K562 (cell line): Measurements from ENCODE around the gene KCND3. TPM values are rescaled to one million over a fixed set of nuclear protein-coding genes. Genes with fewer than 3 reads are reported as not detected.

Source experiments
- ATAC-seq: fragments of 200-7000 bp; cut with Tn5 transposase; 3 replicates; pipeline ENCODE4 v1.9.1; 2020; ENCODE audit warnings: moderate library complexity
- BruUV-seq: library from RNA; stranded (reverse); fragments of 400-500 nt; replicated peaks from 2 replicates; lab custom pipeline; 2021; lab: Mats Ljungman, UMichigan
- CTCF ChIA-PET: fragments of 300-600 bp; formaldehyde crosslinking; extraction: SDS; loops from one replicate; lab custom pipeline; 2021; ENCODE audit warnings: low intra/inter-chr PET ratio; lab: Yijun Ruan, JAX
- POLR2A ChIA-PET: fragments of 300-600, 350-650 bp; sonication (Branson Sonifier 250); formaldehyde crosslinking; extraction: SDS; loops from one replicate; lab custom pipeline; 2021; ENCODE audit warnings: antibody characterized with exemption, inconsistent platforms; lab: Yijun Ruan, JAX
- DNase-seq, 4 experiments: peaks; one replicate each; pipeline versions ENCODE4 v3.0.0 to v3.0.0-alpha.2; 2011 to 2018; ENCODE audit warnings: low spot score in 3 of 4, mixed read lengths in 3 of 4; ENCODE audit errors: extremely low read depth in 1 of 4
- FAIRE-seq: peaks from 2 replicates; lab custom pipeline; 2011; peaks lifted over from hg19 to GRCh38; lab: Jason Lieb, UNC
- H2AFZ ChIP-seq: 2 replicates; pipeline ENCODE4 v1.6.0; 2011; ENCODE audit warnings: low read depth, low read length, control low read depth, inconsistent platforms
- H3K27ac ChIP-seq: fragments of 200-600 bp; 3 replicates; pipeline ENCODE4 v1.8.0; 2011; ENCODE audit warnings: low read depth, mild to moderate bottlenecking, control low read depth, inconsistent platforms, low read length, moderate library complexity, mixed read lengths; ENCODE audit errors: extremely low read depth
- H3K27me3 ChIP-seq, 2 experiments: fragments of 300-600 bp in 1 of 2; 2 replicates in 1 of 2; 3 replicates in 1 of 2; pipeline versions ENCODE4 v1.6.0 to v1.8.0; 2011; ENCODE audit warnings: inconsistent platforms in 2 of 2, low read length in 2 of 2, mild to moderate bottlenecking in 1 of 2, mixed read lengths in 1 of 2, moderate library complexity in 1 of 2; ENCODE audit not compliant: control insufficient read depth in 2 of 2, insufficient read depth in 2 of 2
- H3K36me3 ChIP-seq: fragments of 300-600 bp; 3 replicates; pipeline ENCODE4 v1.8.0; 2011; ENCODE audit warnings: mild to moderate bottlenecking, low read length, inconsistent platforms; ENCODE audit not compliant: control insufficient read depth, insufficient read depth
- H3K4me1 ChIP-seq, 2 experiments: fragments of 200-600 bp in 1 of 2; replicated peaks in 1 of 2; 2 replicates in 1 of 2; 3 replicates in 1 of 2; pipeline versions ENCODE4 v1.5.1 to v1.8.0; 2011; ENCODE audit warnings: inconsistent platforms in 2 of 2, low read length in 2 of 2, mild to moderate bottlenecking in 1 of 2, mixed read lengths in 1 of 2, moderate library complexity in 1 of 2; ENCODE audit not compliant: control insufficient read depth in 2 of 2, insufficient read depth in 2 of 2
- H3K4me2 ChIP-seq: 2 replicates; pipeline ENCODE4 v1.6.1; 2011; ENCODE audit warnings: low read length, control low read depth, inconsistent platforms, mixed read lengths; ENCODE audit not compliant: insufficient read depth
- H3K4me3 ChIP-seq: fragments of 200-600 bp; sonication (generic), shearing (Covaris generic); 2 replicates; pipeline ENCODE4 v1.5.1; 2016; ENCODE audit warnings: control low read depth, inconsistent platforms
- H3K79me2 ChIP-seq: fragments of 200-600 bp; 3 replicates; pipeline ENCODE4 v1.8.0; 2011; ENCODE audit warnings: low read length, inconsistent platforms; ENCODE audit not compliant: control insufficient read depth, insufficient read depth
- H3K9ac ChIP-seq, 2 experiments: 2 replicates each; pipeline versions ENCODE4 v1.6.0 to v1.6.1; 2011; ENCODE audit warnings: low read depth in 2 of 2, low read length in 2 of 2, control low read depth in 1 of 2, inconsistent platforms in 1 of 2, mild to moderate bottlenecking in 1 of 2, mixed read lengths in 1 of 2; ENCODE audit not compliant: insufficient read depth in 1 of 2
- H3K9me1 ChIP-seq: one replicate; pipeline ENCODE4 v1.6.0; 2011; ENCODE audit warnings: inconsistent platforms, mild to moderate bottlenecking, low read length, moderate library complexity; ENCODE audit not compliant: control insufficient read depth, insufficient read depth
- H3K9me3 ChIP-seq: replicated peaks from 2 replicates; pipeline ENCODE4 v1.5.1; 2011; ENCODE audit warnings: low read depth, low read length, inconsistent platforms; ENCODE audit not compliant: control insufficient read depth, insufficient read depth
- H4K20me1 ChIP-seq: replicated peaks from 2 replicates; pipeline ENCODE4 v1.6.1; 2011; ENCODE audit warnings: low read length, inconsistent platforms, mixed read lengths; ENCODE audit not compliant: control insufficient read depth, insufficient read depth
- ARNT ChIP-seq, 2 experiments: fragments of 450-650 bp; IDR thresholded peaks; 2 replicates each; pipeline ENCODE4 v1.6.1; 2016; ENCODE audit warnings: mild to moderate bottlenecking in 1 of 2
- ATF3 ChIP-seq, 2 experiments: fragments of 450-650 bp in 1 of 2; sonication (generic) in 1 of 2; formaldehyde crosslinking in 1 of 2; IDR thresholded peaks in 1 of 2; conservative IDR thresholded peaks in 1 of 2; 2 replicates each; pipeline versions ENCODE4 v1.6.1 to v1.8.1; 2016 to 2023; ENCODE audit warnings: mild to moderate bottlenecking in 2 of 2, moderate library complexity in 2 of 2, inconsistent platforms in 1 of 2, missing genetic modification reagents in 1 of 2
- CTBP1 ChIP-seq: fragments of 450-650 bp; IDR thresholded peaks from 2 replicates; pipeline ENCODE4 v1.6.1; 2016; ENCODE audit warnings: borderline replicate concordance
- FUS ChIP-seq: fragments of 200-400 bp; formaldehyde crosslinking; optimal IDR thresholded peaks from 2 replicates; pipeline ENCODE3; 2017; ENCODE audit warnings: low read depth, low read length
- L3MBTL2 ChIP-seq: fragments of 450-650 bp; IDR thresholded peaks from 2 replicates; pipeline ENCODE4 v1.6.1; 2016; ENCODE audit warnings: mild to moderate bottlenecking, moderate library complexity
- PHB2 ChIP-seq: fragments of 450-650 bp; IDR thresholded peaks from 2 replicates; pipeline ENCODE4 v1.6.1; 2017; ENCODE audit warnings: low read depth
- SMARCA4 ChIP-seq: fragments of 450-650 bp; IDR thresholded peaks from 2 replicates; pipeline ENCODE4 v1.6.1; 2016
- ZNF12 ChIP-seq: sonication (generic); formaldehyde crosslinking; IDR thresholded peaks from 2 replicates; pipeline ENCODE4 v1.4.0; 2020; ENCODE audit warnings: mild to moderate bottlenecking, missing genetic modification reagents
- ZNF444 ChIP-seq: fragments of 250-450 bp; sonication (Bioruptor Pico); IDR thresholded peaks from 2 replicates; pipeline ENCODE4 v1.4.0; 2020; ENCODE audit warnings: mild to moderate bottlenecking, moderate library complexity
- WGBS: fragments of 100-300 bp; shearing (Covaris generic); methylation state at CpG from one replicate; pipeline ENCODE4 v1.1.6; 2016; ENCODE audit warnings: low coverage, mixed read lengths; ENCODE audit not compliant: insufficient coverage; ENCODE audit errors: missing lambda C conversion rate; 5-methylcytosine and 5-hydroxymethylcytosine counted together
- in situ Hi-C: fragments of 300-500 bp; cut with MboI; formaldehyde crosslinking; loops from 4 replicates; pipeline ENCODE4 v1.15.0; 2018; ENCODE audit warnings: inconsistent platforms, mixed read lengths
- intact Hi-C: fragments of 100-400 bp; cut with micrococcal nuclease; formaldehyde crosslinking; loops from 2 replicates; pipeline ENCODE4 v1.14.2; 2022
- polyA plus RNA-seq, 8 experiments: library from polyadenylated mRNA; depleted of rRNA in 4 of 8; stranded (reverse) in 5 of 8; unstranded in 3 of 8; fragments of >200 nt; fragmentation: Nextera tagmentation in 2 of 8; fragmentation: Illumina TruSeq in 1 of 8; extraction: Ambion mirVana in 2 of 8; extraction: Trizol in 1 of 8; gene quantifications; 2 replicates each; pipeline versions ENCODE4 v1.2.1 to v1.2.3, GENCODE V29; 2011 to 2014; ENCODE audit warnings: inconsistent platforms in 1 of 8, missing spikeins in 1 of 8
- total RNA-seq, 7 experiments: library from RNA; depleted of rRNA in 6 of 7; stranded (reverse); fragments of >200 nt in 6 of 7; fragmentation: Illumina TruSeq in 2 of 7; extraction: Trizol in 2 of 7; gene quantifications; 2 replicates each; pipeline versions ENCODE4 v1.2.1 to v1.2.3, GENCODE V29; 2011 to 2021; ENCODE audit warnings: low replicate concordance in 1 of 7
- TF ChIP-seq, protein P1 (sequence below): fragments of 450-650 bp; IDR thresholded peaks from 2 replicates; pipeline ENCODE4 v1.6.1; 2016; ENCODE audit warnings: antibody characterized with exemption
- TF ChIP-seq, protein P2 (sequence below), 3 experiments: fragments of 200-800 bp in 1 of 3; sonication (Bioruptor generic) in 1 of 3; sonication (generic) in 1 of 3; formaldehyde crosslinking in 1 of 3; IDR thresholded peaks; 2 replicates each; pipeline versions ENCODE4 v1.6.1 to v1.8.0; 2016 to 2022; ENCODE audit warnings: mild to moderate bottlenecking in 2 of 3, missing compliant biosample characterization in 2 of 3, missing genetic modification characterization in 2 of 3, missing genetic modification reagents in 1 of 3

Gene KCND3
- total and polyA plus RNA-seq, 9 of the 15 experiments (the other 6 are each of a cell fraction or from before 2014, with no cell fraction given): not detected

DNA sequence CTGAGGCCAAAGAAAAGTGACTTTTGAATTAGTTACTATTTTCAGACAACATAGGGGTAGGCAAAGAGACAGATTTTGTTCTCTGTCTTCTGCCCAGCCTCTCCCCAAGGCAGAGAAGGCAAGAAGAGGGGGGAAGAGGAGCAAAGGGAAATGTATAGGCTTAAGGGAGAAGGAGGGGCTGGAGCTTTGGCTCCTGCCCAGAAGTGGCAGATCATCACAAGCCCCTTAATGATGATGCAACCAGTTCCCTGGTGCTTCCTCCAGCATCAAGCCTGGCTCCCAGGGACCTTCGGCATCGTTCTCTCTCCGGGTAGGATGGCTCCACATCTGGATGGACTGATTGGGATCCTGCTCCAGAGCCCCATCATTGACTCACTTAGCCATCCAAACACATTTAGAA is 112.8 kb downstream of the KCND3 start:
- 14% methylated on average over 3 of the region's 3 CpGs for WGBS

DNA sequence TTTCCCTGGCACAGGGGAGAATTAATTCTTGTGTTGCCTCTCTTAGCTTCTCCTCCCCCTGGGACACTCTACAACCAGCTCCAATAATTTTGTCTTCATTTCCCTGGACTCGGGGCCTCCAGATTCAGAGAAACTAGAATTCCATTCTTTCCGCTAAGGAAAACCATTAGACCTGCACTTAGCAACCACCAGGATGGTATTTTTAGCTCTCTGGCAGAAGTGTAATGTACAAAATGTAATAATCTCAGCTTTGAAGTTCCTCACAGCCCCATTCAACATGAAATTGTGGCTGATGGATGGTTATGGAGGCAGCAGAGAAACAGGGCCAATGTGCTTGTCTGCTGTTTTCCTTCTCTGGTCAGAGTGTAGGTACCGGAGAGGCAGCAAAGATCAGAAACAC is 113.8 kb downstream of the KCND3 start:
- no TSS peak for BruUV-seq
- no peaks in the 10 kb centered on the region for H3K9me3 ChIP-seq
- WGBS: 3% methylated on average over 3 of the region's 3 CpGs
- ChIA-PET CTCF (no interaction called here), POLR2A (interaction anchor here (0.8 to 1.1 kb wide), 2 partner anchors 13 to 16 kb away, joined by 3 to 4 read pairs; no protein-coding TSS in a partner anchor)
- no peaks in the 10 kb centered on the region for H4K20me1 ChIP-seq
- H3K9me1 ChIP-seq: no peaks in the 10 kb centered on the region
- no peak overlapping the region for H2AFZ ChIP-seq
- H3K36me3 ChIP-seq: no peaks in the 10 kb centered on the region
- H3K27ac ChIP-seq: no peak overlapping the region
- FAIRE-seq (no peak), ATAC-seq (no peak), DNase-seq (no peak)
- intact Hi-C loops: no loop called here
- in situ Hi-C loops: no loop called here
- H3K4me3 ChIP-seq: no peak overlapping the region
- no peak overlapping the region for H3K4me2 ChIP-seq
- H3K79me2 ChIP-seq: no peaks in the 10 kb centered on the region
- peaks cover 13 to 31% of the 10 kb centered on the region in 2 experiments; a peak in 4 of 5 replicates for H3K27me3 ChIP-seq
- H3K9ac ChIP-seq: no peak overlapping the region
- H3K4me1 ChIP-seq: no peaks in the 10 kb centered on the region
- TF ChIP-seq, protein P1, sequence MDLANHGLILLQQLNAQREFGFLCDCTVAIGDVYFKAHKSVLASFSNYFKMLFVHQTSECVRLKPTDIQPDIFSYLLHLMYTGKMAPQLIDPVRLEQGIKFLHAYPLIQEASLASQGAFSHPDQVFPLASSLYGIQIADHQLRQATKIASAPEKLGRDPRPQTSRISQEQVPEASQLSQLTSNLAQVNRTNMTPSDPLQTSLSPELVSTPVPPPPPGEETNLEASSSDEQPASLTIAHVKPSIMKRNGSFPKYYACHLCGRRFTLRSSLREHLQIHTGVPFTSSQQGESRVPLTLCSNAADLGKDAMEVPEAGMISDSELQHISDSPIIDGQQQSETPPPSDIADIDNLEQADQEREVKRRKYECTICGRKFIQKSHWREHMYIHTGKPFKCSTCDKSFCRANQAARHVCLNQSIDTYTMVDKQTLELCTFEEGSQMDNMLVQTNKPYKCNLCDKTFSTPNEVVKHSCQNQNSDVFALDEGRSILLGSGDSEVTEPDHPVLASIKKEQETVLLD: no peak
- TF ChIP-seq PHB2 (no peak), SMARCA4 (no peak), FUS (no peak), L3MBTL2 (no peak), ARNT (IDR thresholded peaks at IDR 0.05) (no peak), CTBP1 (no peak), ZNF12 (CRISPR knock-in tag) (no peak)
- TF ChIP-seq, protein P2, sequence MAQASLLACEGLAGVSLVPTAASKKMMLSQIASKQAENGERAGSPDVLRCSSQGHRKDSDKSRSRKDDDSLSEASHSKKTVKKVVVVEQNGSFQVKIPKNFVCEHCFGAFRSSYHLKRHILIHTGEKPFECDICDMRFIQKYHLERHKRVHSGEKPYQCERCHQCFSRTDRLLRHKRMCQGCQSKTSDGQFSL (CRISPR knock-in tag; IDR thresholded peaks at IDR 0.05): no peak
- TF ChIP-seq, protein P2 (tag; IDR thresholded peaks at IDR 0.05): no peak

More for the DNA sequence above, 112.8 kb downstream of the KCND3 start:
- H3K36me3 ChIP-seq: no peaks in the 10 kb centered on the region
- intact Hi-C loops: no loop called here
- peaks cover 15 to 41% of the 10 kb centered on the region in 2 experiments; a peak in 4 of 5 replicates for H3K27me3 ChIP-seq
- H3K79me2 ChIP-seq: no peaks in the 10 kb centered on the region
- FAIRE-seq (no peak), DNase-seq (no peak), ATAC-seq (no peak)
- no peaks in the 10 kb centered on the region for H4K20me1 ChIP-seq
- TF ChIP-seq ATF3 (IDR thresholded peaks at IDR 0.05) (peak; percentile 49; the same call in 1 of the 2 replicates), ATF3 (CRISPR knock-in tag; conservative IDR thresholded peaks at IDR 0.05) (no peak), ZNF444 (no peak)
- no peak overlapping the region for H2AFZ ChIP-seq
- no peaks in the 10 kb centered on the region for H3K9me3 ChIP-seq
- H3K4me1 ChIP-seq: no peaks in the 10 kb centered on the region
- POLR2A ChIA-PET: no interaction called here
- no peaks in the 10 kb centered on the region for H3K9me1 ChIP-seq
- H3K4me2 ChIP-seq: no peak overlapping the region
- no peak overlapping the region for H3K9ac ChIP-seq
- no peak overlapping the region for H3K27ac ChIP-seq
- in situ Hi-C loops: no loop called here
- H3K4me3 ChIP-seq: no peak overlapping the region
- no TSS peak for BruUV-seq
- CTCF ChIA-PET: no interaction called here
